HG02938 (cell line): ENCODE data around the gene CSTPP1.
"Not testable (repeated sequence)": the region's sequence is repeated elsewhere in the genome, so short reads cannot be mapped to it uniquely, and the experiment has no call there.

Source experiments
- ATAC-seq: cut with Tn5 transposase; IDR thresholded peaks from one replicate; pipeline ENCODE4 v1.9.1; 2021; ENCODE audit warnings: mild to moderate bottlenecking, moderate library complexity; ENCODE audit not compliant: unreplicated experiment

Gene CSTPP1

GRCh38 chr11:46912526-46913150, 23.9 kb upstream of the CSTPP1 start:
- ATAC-seq = no peak

- no peak for ATAC-seq
Measured at GRCh38 chr11:46913484-46913883, 23.1 kb upstream of the CSTPP1 start.

GRCh38 chr11:46914363-46914762, 22.2 kb upstream of the CSTPP1 start:
- ATAC-seq = no peak

GRCh38 chr11:46914910-46915309, 21.7 kb upstream of the CSTPP1 start:
- no peak for ATAC-seq

- no peak for ATAC-seq
Measured at GRCh38 chr11:46916286-46917108, 20.1 kb upstream of the CSTPP1 start.

GRCh38 chr11:46917109-46917761, 19.3 kb upstream of the CSTPP1 start:
- ATAC-seq = no peak

- ATAC-seq = no peak
Measured at GRCh38 chr11:46917762-46918082, 18.8 kb upstream of the CSTPP1 start.

- ATAC-seq = no peak
Measured at GRCh38 chr11:46918083-46918787, 18.3 kb upstream of the CSTPP1 start, which contains the start of gene LRP4. LRP4 (minus strand) TSS chr11:46918550; CDS start chr11:46918379, 171 bp downstream.

- no peak for ATAC-seq
Measured at GRCh38 chr11:46918788-46919513, 17.6 kb upstream of the CSTPP1 start.

- no peak for ATAC-seq
Measured at GRCh38 chr11:46920755-46921154, 15.8 kb upstream of the CSTPP1 start.

- ATAC-seq = not testable (repeated sequence)
Measured at GRCh38 chr11:46927928-46928327, 8.6 kb upstream of the CSTPP1 start.

- not testable (repeated sequence) for ATAC-seq
Measured at GRCh38 chr11:46928701-46929100, 7.9 kb upstream of the CSTPP1 start.

GRCh38 chr11:46930089-46930488, 6.5 kb upstream of the CSTPP1 start:
- ATAC-seq = no peak

- no peak for ATAC-seq
Measured at GRCh38 chr11:46942172-46942571, 5.6 kb downstream of the CSTPP1 start.

GRCh38 chr11:46944356-46945075, 8.0 kb downstream of the CSTPP1 start:
- ATAC-seq = no peak

- ATAC-seq = no peak
Measured at GRCh38 chr11:46947399-46948077, 11.0 kb downstream of the CSTPP1 start.

GRCh38 chr11:46948378-46949131, 12.0 kb downstream of the CSTPP1 start:
- ATAC-seq = no peak

- no peak for ATAC-seq
Measured at GRCh38 chr11:46949297-46949696, 12.7 kb downstream of the CSTPP1 start.

GRCh38 chr11:46951864-46952263, 15.3 kb downstream of the CSTPP1 start:
- no peak for ATAC-seq
